OCI-LY1 (cell line): ENCODE measurements around the gene NFIB.

Source experiments
- H2AFZ ChIP-seq: fragments of 200-600 bp; sonication (generic), shearing (Covaris generic); 2 replicates; pipeline ENCODE4 v1.6.0; 2014; ENCODE audit warnings: antibody characterized with exemption, mild to moderate bottlenecking, low read length
- H3F3A ChIP-seq: fragments of 200-600 bp; sonication (generic), shearing (Covaris generic); 2 replicates; pipeline ENCODE4 v1.6.0; 2014; ENCODE audit warnings: mild to moderate bottlenecking, antibody characterized with exemption, low read length, moderate library complexity; ENCODE audit not compliant: insufficient read depth
- H3K27ac ChIP-seq: fragments of 200-600 bp; sonication (generic); 2 replicates; pipeline ENCODE4 v1.5.1; 2014; ENCODE audit warnings: low read length, mixed run types, mild to moderate bottlenecking, low read depth; ENCODE audit not compliant: poor library complexity, severe bottlenecking
- H3K27me3 ChIP-seq: fragments of 200-600 bp; sonication (generic); 2 replicates; pipeline ENCODE4 v1.6.0; 2014; ENCODE audit warnings: antibody characterized with exemption, mild to moderate bottlenecking, low read length, moderate library complexity; ENCODE audit not compliant: insufficient read depth
- H3K36me3 ChIP-seq: fragments of 200-600 bp; sonication (generic); 2 replicates; pipeline ENCODE4 v1.6.1; 2014; ENCODE audit warnings: mild to moderate bottlenecking, antibody characterized with exemption, low read length, moderate library complexity, mixed read lengths; ENCODE audit not compliant: insufficient read depth
- H3K4me1 ChIP-seq: fragments of 200-600 bp; sonication (generic); 2 replicates; pipeline ENCODE4 v1.5.1; 2014; ENCODE audit warnings: mild to moderate bottlenecking, low read length, moderate library complexity; ENCODE audit not compliant: insufficient read depth, severe bottlenecking
- H3K4me2 ChIP-seq: fragments of 200-600 bp; sonication (generic), shearing (Covaris generic); 2 replicates; pipeline ENCODE4 v1.6.1; 2014; ENCODE audit warnings: low read length
- H3K4me3 ChIP-seq: fragments of 200-600 bp; sonication (generic); 2 replicates; pipeline ENCODE4 v1.5.1; 2014; ENCODE audit warnings: low read length, low read depth, mild to moderate bottlenecking, mixed read lengths; ENCODE audit not compliant: poor library complexity, severe bottlenecking
- H3K79me2 ChIP-seq: fragments of 200-600 bp; shearing (Covaris generic); 2 replicates; pipeline ENCODE4 v1.6.1; 2016; ENCODE audit warnings: mixed run types, low read length, mixed read lengths; ENCODE audit not compliant: insufficient read depth
- H3K9ac ChIP-seq: fragments of 200-600 bp; sonication (generic), shearing (Covaris generic); 2 replicates; pipeline ENCODE4 v1.6.1; 2014; ENCODE audit warnings: mild to moderate bottlenecking, low read length, mixed read lengths
- H3K9me2 ChIP-seq: fragments of 200-600 bp; sonication (generic), shearing (Covaris generic); 2 replicates; pipeline ENCODE4 v1.6.1; 2014; ENCODE audit warnings: low read depth, mild to moderate bottlenecking, low read length, mixed read lengths
- H3K9me3 ChIP-seq: fragments of 200-600 bp; shearing (Covaris generic); 2 replicates; pipeline ENCODE4 v1.6.1; 2014; ENCODE audit warnings: low read length, mixed read lengths
- H4K20me1 ChIP-seq: fragments of 200-600 bp; sonication (generic), shearing (Covaris generic); 2 replicates; pipeline ENCODE4 v1.6.0; 2016; ENCODE audit warnings: mild to moderate bottlenecking, low read length; ENCODE audit not compliant: insufficient read depth
- EZH2 ChIP-seq: fragments of 200-600 bp; sonication (generic), shearing (Covaris generic); IDR thresholded peaks from 2 replicates; pipeline ENCODE4 v1.8.0; 2017; ENCODE audit warnings: borderline replicate concordance, mixed run types, mild to moderate bottlenecking, antibody characterized with exemption, low read length, moderate library complexity, mixed read lengths
- TF ChIP-seq, protein P1 (sequence below): fragments of 200-600 bp; sonication (generic), shearing (Covaris generic); IDR thresholded peaks from 2 replicates; pipeline ENCODE4 v1.5.1; 2017; ENCODE audit warnings: mild to moderate bottlenecking, antibody characterized with exemption, low read length, moderate library complexity, mixed read lengths

NFIB gene

DNA sequence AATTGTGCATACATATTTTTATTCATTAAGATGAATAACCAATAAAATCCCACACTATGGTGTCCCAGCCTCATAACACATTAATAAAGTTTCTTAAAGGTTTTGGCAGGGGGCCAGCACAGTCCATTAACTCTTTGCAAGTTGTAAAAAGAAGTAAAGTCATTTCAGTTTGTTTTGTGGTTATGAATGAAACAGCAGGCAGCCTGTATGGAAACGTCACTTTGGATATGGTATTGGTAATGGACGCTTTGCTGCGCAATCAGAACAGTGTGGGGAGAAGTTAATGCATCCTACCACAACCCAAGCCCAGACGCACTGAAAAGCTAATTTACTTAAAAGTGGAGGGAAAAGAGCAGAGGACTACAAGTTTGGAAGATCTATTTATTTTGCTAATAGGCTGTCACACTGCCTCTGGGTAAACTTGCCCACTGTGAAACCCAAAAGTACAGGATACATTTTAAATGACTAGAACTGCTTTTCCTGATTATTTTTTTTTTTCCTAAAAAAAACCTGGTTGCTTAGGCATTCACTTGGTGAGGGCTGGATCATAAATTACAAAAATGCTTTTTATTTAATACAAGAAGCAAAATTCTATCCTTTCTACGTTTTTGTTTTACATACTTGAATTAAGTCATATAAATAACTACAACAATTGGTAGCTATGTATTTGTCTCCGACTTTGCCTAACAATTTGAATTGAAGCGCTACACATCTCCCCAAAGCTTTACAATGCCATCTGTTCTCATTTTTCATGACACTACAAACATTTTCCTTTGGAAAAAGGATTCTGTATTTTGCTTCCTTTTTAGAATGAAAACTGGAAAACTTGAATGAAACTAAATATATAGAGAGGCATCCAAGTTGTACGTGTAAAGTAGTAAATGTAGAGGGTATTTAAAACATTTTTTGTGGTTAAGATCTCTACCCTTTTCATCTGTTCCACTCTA, 104.3 kb downstream of the NFIB start:
- Histone ChIP-seq H3K9me2 (no peaks in the 10 kb centered on the region), H3F3A (no peaks in the 10 kb centered on the region), H3K9ac (no peak overlapping the region), H2AFZ (no peak overlapping the region), H3K36me3 (no peaks in the 10 kb centered on the region), H4K20me1 (no peaks in the 10 kb centered on the region), H3K4me3 (no peak overlapping the region), H3K27me3 (no peaks in the 10 kb centered on the region), H3K4me2 (no peak overlapping the region), H3K4me1 (no peaks in the 10 kb centered on the region), H3K27ac (no peak overlapping the region), H3K9me3 (no peaks in the 10 kb centered on the region), H3K79me2 (no peaks in the 10 kb centered on the region)
- TF ChIP-seq EZH2: no peak
- TF ChIP-seq, protein P1, sequence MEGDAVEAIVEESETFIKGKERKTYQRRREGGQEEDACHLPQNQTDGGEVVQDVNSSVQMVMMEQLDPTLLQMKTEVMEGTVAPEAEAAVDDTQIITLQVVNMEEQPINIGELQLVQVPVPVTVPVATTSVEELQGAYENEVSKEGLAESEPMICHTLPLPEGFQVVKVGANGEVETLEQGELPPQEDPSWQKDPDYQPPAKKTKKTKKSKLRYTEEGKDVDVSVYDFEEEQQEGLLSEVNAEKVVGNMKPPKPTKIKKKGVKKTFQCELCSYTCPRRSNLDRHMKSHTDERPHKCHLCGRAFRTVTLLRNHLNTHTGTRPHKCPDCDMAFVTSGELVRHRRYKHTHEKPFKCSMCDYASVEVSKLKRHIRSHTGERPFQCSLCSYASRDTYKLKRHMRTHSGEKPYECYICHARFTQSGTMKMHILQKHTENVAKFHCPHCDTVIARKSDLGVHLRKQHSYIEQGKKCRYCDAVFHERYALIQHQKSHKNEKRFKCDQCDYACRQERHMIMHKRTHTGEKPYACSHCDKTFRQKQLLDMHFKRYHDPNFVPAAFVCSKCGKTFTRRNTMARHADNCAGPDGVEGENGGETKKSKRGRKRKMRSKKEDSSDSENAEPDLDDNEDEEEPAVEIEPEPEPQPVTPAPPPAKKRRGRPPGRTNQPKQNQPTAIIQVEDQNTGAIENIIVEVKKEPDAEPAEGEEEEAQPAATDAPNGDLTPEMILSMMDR: no peak

DNA sequence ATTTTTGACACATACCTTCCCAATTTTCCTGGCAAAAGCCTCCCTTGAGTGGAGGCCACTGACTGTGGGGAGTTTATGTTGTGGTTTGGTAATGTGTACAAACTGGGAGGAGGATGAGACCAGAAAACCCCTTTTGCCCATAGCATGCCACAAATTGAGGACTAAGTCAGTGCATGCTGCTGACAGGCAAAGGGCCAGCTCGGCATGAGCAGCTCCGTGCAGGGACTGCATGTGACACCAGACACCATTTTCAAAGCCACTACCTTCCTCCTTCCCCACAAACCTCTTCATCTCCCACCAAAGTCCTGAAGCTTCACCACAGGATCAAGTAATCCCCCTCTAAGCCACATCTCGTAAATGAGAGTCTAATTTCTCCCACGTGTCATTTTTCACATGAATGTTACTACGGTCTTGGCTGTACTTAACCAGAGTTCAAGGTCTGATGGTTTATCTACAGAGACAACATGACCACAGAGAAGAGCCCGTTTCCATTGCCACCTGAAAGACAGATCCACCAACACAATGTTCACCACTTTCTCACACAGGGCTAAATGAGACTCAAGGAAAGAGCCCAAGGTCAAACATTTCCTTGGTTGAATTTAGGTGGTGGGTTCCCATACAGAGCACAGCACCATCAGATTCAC, 106.5 kb downstream of the NFIB start:
- Histone ChIP-seq H3K9me2 (no peaks in the 10 kb centered on the region), H3K9me3 (no peaks in the 10 kb centered on the region), H3K79me2 (no peaks in the 10 kb centered on the region), H3K4me1 (no peaks in the 10 kb centered on the region), H4K20me1 (no peaks in the 10 kb centered on the region), H3K36me3 (no peaks in the 10 kb centered on the region), H3K27ac (no peak overlapping the region), H3K27me3 (no peaks in the 10 kb centered on the region), H2AFZ (no peak overlapping the region), H3K4me3 (no peak overlapping the region), H3K4me2 (no peak overlapping the region), H3F3A (no peaks in the 10 kb centered on the region), H3K9ac (no peak overlapping the region)
- TF ChIP-seq, protein P1: no peak
- no peak for TF ChIP-seq EZH2

DNA sequence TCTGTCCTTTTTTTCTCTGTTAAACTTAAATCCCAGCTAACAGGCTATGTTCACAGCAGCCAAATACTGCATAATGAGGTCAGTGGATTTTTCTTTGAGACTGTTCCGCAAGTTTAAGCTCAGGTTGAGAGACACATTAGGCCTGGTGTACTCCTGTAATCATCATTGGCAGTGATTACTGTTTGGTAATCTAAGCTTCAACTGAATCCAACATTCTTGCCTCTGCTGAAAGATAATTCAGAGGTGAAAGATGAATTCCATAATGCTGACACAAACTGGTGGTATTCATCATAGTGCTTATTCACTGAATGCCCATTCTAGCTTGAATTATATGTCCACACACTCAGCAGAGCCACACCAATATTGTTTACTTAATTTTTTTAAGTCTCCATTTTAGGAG, 108.5 kb downstream of the NFIB start:
- no peak overlapping the region for H3K4me3 ChIP-seq
- no peak overlapping the region for H2AFZ ChIP-seq
- H3K27me3 ChIP-seq: no peaks in the 10 kb centered on the region
- no peak overlapping the region for H3K9ac ChIP-seq
- no peaks in the 10 kb centered on the region for H3K36me3 ChIP-seq
- no peaks in the 10 kb centered on the region for H4K20me1 ChIP-seq
- no peaks in the 10 kb centered on the region for H3K4me1 ChIP-seq
- no peak overlapping the region for H3K4me2 ChIP-seq
- no peaks in the 10 kb centered on the region for H3K79me2 ChIP-seq
- no peaks in the 10 kb centered on the region for H3K9me3 ChIP-seq
- TF ChIP-seq EZH2: no peak
- TF ChIP-seq, protein P1: no peak
- H3K9me2 ChIP-seq: no peaks in the 10 kb centered on the region
- no peaks in the 10 kb centered on the region for H3F3A ChIP-seq
- H3K27ac ChIP-seq: no peak overlapping the region
